Esophagus muscularis mucosa (tissue), 4 donors: ENCODE measurements around the gene VPS41. TPM values are rescaled to one million over a fixed set of nuclear protein-coding genes. Genes with fewer than 3 reads are reported as not detected.

Experiments
- DNase-seq: peaks from one replicate; pipeline ENCODE4 v3.0.0-alpha.2; 2017; ENCODE audit errors: extremely low spot score
- H3K27ac ChIP-seq, 4 donors: fragments of 200-600 bp; sonication (generic); replicated peaks in 1 of 4; 1 replicate in 3 of 4; 2 replicates in 1 of 4; pipeline ENCODE4 v1.5.1; 2016 to 2019; ENCODE audit warnings: mild to moderate bottlenecking in 1 of 4
- H3K27me3 ChIP-seq, 4 donors: fragments of 200-600 bp; sonication (generic); one replicate each; pipeline versions ENCODE4 v1.5.1 to v1.6.0; 2016 to 2019
- H3K36me3 ChIP-seq, 4 donors: fragments of 200-600 bp; sonication (generic); one replicate each; pipeline ENCODE4 v1.5.1; 2016 to 2019
- H3K4me1 ChIP-seq, 4 donors: fragments of 200-600 bp; sonication (generic); one replicate each; pipeline ENCODE4 v1.5.1; 2016 to 2019
- H3K4me3 ChIP-seq, 4 donors: fragments of 200-600 bp; sonication (generic); 1 replicate in 2 of 4; 2 replicates in 2 of 4; pipeline ENCODE4 v1.5.1; 2016 to 2019; ENCODE audit warnings: mild to moderate bottlenecking in 4 of 4, moderate library complexity in 1 of 4
- H3K9me3 ChIP-seq, 4 donors: fragments of 200-600 bp; sonication (generic); 1 replicate in 3 of 4; 2 replicates in 1 of 4; pipeline ENCODE4 v1.5.1; 2016 to 2019
- EP300 ChIP-seq: sonication (generic); formaldehyde crosslinking; IDR thresholded peaks from one replicate; pipeline ENCODE4 v1.6.1; 2017; ENCODE audit warnings: antibody characterized with exemption
- POLR2A ChIP-seq: fragments of 450-650 bp; IDR thresholded peaks from one replicate; pipeline ENCODE4 v1.6.1; 2017; ENCODE audit warnings: antibody characterized with exemption, moderate library complexity, mild to moderate bottlenecking, low read depth
- POLR2AphosphoS5 ChIP-seq, 2 donors: sonication (generic); formaldehyde crosslinking; IDR thresholded peaks; one replicate each; pipeline ENCODE4 v1.6.1; 2017; ENCODE audit warnings: antibody characterized with exemption in 2 of 2
- WGBS: methylation state at CpG from one replicate; pipeline ENCODE4 v1.1.5; 2018; 5-methylcytosine and 5-hydroxymethylcytosine counted together
- intact Hi-C: fragments of 100-400 bp; cut with DNase I; formaldehyde crosslinking; loops from one replicate; pipeline ENCODE4 v1.15.1; 2023
- total RNA-seq, 4 donors: library from RNA; depleted of rRNA; stranded (reverse); fragments of >200 nt; gene quantifications; one replicate each; pipeline versions ENCODE4 v1.1.0 to v1.2.1, GENCODE V29; 2016
- TF ChIP-seq, protein P1 (sequence below), 3 experiments: fragments of 200-600 bp in 2 of 3; fragments of 450-650 bp in 1 of 3; sonication (generic) in 2 of 3; IDR thresholded peaks; one replicate each; pipeline ENCODE4 v1.5.1; 2017 to 2019; ENCODE audit warnings: antibody characterized with exemption in 3 of 3, mild to moderate bottlenecking in 2 of 3, moderate library complexity in 1 of 3

VPS41 gene
- total RNA-seq, 4 donors from 2014 or later: 32.0 to 50.3 (median 32.9) TPM

DNA sequence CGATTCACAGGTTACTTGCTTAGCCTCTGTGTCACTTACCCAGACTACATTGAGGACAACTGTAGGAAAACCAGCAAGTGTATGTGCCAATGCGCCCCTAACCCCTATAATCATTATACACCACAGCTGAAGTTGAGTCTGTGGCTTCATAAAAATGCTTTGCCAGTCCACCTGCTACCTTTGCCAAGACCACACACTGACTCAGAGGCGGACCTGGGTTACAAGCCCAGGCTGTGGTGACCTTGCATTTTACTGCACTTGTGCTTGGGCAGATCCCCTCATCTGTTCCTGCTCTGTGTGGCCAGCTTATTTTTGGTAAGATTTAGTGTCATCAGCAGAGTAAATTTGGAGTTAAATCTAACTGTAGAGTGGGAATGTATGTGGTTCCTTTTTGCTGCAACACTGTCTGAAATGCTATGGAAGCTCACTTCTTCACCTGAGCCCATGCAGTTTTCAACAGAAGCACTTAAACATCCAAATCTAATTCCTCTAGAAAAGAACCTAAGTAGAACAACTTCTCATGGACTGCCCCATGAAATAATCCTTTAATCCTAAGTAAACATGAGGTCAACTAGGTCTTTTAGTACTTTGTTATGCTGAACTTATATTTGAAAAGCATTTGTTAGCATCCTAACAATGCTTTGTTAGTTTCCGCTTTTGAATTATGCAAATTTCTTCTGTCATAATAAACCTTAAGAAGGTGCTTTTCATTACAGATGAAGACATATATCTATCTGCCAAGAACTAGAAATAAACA is 181.6 kb downstream of the VPS41 start:
- H3K36me3 ChIP-seq: peaks cover 11 to 63% (median 46%) of the 10 kb centered on the region in 4 donors
- WGBS: 95% methylated on average over 4 of the region's 4 CpGs
- intact Hi-C loops: no loop called here

DNA sequence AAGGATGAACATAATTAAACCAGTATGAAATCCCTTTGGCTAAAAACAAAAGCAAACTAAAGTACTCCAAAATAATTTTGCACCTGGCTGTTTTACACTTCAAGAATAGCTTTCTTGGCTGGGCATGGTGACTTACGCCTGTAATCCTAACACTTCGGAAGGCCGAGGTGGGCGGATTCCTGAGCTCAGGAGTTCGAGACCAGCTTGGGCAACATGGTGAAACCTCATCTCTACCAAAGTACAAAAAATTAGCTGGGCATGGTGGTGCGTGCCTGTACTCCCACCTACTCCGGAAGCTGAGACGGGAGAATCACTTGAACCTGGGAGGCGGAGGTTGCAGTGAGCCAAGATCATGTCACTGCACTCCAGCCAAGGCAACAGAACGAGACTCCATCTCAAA is 185.7 kb downstream of the VPS41 start:
- peaks cover 0 to 3% (median 0%) of the 10 kb centered on the region in 4 donors for H3K9me3 ChIP-seq
- intact Hi-C loops: no loop called here
- no peaks in the 10 kb centered on the region for H3K27me3 ChIP-seq
- TF ChIP-seq EP300 (no peak), POLR2AphosphoS5 (IDR thresholded peaks at IDR 0.05) (no peak), POLR2A (no peak)
- TF ChIP-seq, protein P1, sequence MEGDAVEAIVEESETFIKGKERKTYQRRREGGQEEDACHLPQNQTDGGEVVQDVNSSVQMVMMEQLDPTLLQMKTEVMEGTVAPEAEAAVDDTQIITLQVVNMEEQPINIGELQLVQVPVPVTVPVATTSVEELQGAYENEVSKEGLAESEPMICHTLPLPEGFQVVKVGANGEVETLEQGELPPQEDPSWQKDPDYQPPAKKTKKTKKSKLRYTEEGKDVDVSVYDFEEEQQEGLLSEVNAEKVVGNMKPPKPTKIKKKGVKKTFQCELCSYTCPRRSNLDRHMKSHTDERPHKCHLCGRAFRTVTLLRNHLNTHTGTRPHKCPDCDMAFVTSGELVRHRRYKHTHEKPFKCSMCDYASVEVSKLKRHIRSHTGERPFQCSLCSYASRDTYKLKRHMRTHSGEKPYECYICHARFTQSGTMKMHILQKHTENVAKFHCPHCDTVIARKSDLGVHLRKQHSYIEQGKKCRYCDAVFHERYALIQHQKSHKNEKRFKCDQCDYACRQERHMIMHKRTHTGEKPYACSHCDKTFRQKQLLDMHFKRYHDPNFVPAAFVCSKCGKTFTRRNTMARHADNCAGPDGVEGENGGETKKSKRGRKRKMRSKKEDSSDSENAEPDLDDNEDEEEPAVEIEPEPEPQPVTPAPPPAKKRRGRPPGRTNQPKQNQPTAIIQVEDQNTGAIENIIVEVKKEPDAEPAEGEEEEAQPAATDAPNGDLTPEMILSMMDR (IDR thresholded peaks at IDR 0.05): no peak
- WGBS: 97% methylated on average over 10 of the region's 10 CpGs
- peaks cover 15 to 68% (median 44%) of the 10 kb centered on the region in 4 donors for H3K36me3 ChIP-seq
- no peak overlapping the region for H3K4me3 ChIP-seq
- DNase-seq: no peak
- no peak overlapping the region for H3K27ac ChIP-seq
- no peaks in the 10 kb centered on the region for H3K4me1 ChIP-seq

More for the DNA sequence above, 181.6 kb downstream of the VPS41 start:
- H3K27me3 ChIP-seq: no peaks in the 10 kb centered on the region
- no peak overlapping the region for H3K27ac ChIP-seq
- DNase-seq: no peak
- no peaks in the 10 kb centered on the region for H3K4me1 ChIP-seq
- no peak overlapping the region for H3K4me3 ChIP-seq
- no peaks in the 10 kb centered on the region for H3K9me3 ChIP-seq
- no peak for TF ChIP-seq POLR2AphosphoS5 (IDR thresholded peaks at IDR 0.05)
- no peak for TF ChIP-seq POLR2A
- TF ChIP-seq, protein P1 (IDR thresholded peaks at IDR 0.05): no peak
- no peak for TF ChIP-seq EP300

DNA sequence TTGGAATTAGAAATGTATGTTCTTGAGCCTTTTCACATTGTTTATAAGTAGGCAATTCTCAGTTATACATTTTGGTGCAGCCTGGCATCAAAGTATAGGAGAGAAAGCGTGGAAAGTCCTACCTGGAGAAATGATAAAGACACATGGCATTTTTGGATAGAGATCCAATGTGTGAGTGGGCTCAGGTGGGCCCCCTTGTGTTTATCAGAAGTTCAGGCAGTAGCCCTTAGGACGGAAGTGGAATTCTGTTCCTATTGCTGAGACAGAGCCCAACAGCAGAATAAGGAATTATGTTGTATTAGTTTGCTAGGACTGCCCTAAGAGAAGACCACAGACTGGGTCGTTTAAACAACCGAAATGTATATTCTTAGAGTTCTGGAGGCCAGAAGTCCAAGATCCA is 192.6 kb downstream of the VPS41 start:
- intact Hi-C loops: no loop called here
- Histone ChIP-seq H3K4me1 (no peaks in the 10 kb centered on the region), H3K27ac (no peak overlapping the region), H3K4me3 (no peak overlapping the region), H3K27me3 (no peaks in the 10 kb centered on the region), H3K9me3 (peaks cover 0 to 15% (median 10%) of the 10 kb centered on the region in 4 donors), H3K36me3 (peaks cover 0 to 6% (median 4%) of the 10 kb centered on the region in 4 donors)
- no peak for DNase-seq
- TF ChIP-seq EP300: no peak
- TF ChIP-seq POLR2A: no peak
- TF ChIP-seq, protein P1 (IDR thresholded peaks at IDR 0.05): no peak
- TF ChIP-seq POLR2AphosphoS5 (IDR thresholded peaks at IDR 0.05): no peak
- 87% methylated on average over 4 of the region's 4 CpGs for WGBS

DNA sequence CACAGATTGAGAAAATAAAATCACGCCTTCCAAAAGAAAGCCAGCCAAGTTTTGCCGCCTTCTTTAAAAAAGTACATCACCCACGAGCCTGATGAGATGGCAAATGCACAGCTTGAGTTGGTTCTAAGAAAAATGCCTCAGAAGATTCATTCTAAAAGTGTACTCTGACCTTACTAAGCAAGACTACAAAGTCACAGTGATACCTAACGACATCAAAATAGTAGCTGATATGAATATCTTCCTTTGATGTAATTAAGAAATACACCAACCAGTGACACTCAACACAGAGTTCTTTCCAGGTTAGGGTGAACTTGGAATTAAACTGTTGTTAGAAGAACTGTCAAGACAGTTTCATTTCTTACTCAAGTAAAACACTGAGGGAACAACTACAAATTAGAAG is 199.9 kb downstream of the VPS41 start:
- Histone ChIP-seq H3K36me3 (no peaks in the 10 kb centered on the region), H3K9me3 (no peaks in the 10 kb centered on the region)

More for the DNA sequence above, 199.9 kb downstream of the VPS41 start:
- no peak overlapping the region for H3K4me3 ChIP-seq
- DNase-seq: no peak
- no peaks in the 10 kb centered on the region for H3K4me1 ChIP-seq
- no peak for TF ChIP-seq POLR2A
- TF ChIP-seq EP300: no peak
- TF ChIP-seq POLR2AphosphoS5 (IDR thresholded peaks at IDR 0.05): no peak
- TF ChIP-seq, protein P1 (IDR thresholded peaks at IDR 0.05): no peak
- WGBS: 85% methylated on average over 4 of the region's 4 CpGs
- H3K27me3 ChIP-seq: peaks cover 0 to 12% (median 0%) of the 10 kb centered on the region in 4 donors
- H3K27ac ChIP-seq: no peak overlapping the region
- intact Hi-C loops: no loop called here
